Vagina (tissue), 2 donors: Measurements from ENCODE around the gene ATXN1L. TPM values are rescaled to one million over a fixed set of nuclear protein-coding genes. Genes with fewer than 3 reads are reported as not detected.
"Not testable (repeated sequence)": the region's sequence is repeated elsewhere in the genome, so short reads cannot be mapped to it uniquely, and the experiment has no call there.

ENCODE experiments used
- DNase-seq, 2 donors: peaks; one replicate each; pipeline ENCODE4 v3.0.0-alpha.2; 2017; ENCODE audit errors: extremely low spot score in 2 of 2
- H3K27ac ChIP-seq: fragments of 200-600 bp; sonication (generic); one replicate; pipeline ENCODE4 v1.5.1; 2019
- H3K27me3 ChIP-seq: fragments of 200-600 bp; sonication (generic); one replicate; pipeline ENCODE4 v1.5.1; 2019
- H3K36me3 ChIP-seq, 2 donors: fragments of 200-600 bp; sonication (generic); one replicate each; pipeline ENCODE4 v1.5.1; 2017 to 2019
- H3K4me1 ChIP-seq: fragments of 200-600 bp; sonication (generic); one replicate; pipeline ENCODE4 v1.5.1; 2019
- H3K4me3 ChIP-seq, 2 donors: fragments of 200-600 bp; sonication (generic); 1 replicate in 1 of 2; 2 replicates in 1 of 2; pipeline ENCODE4 v1.5.1; 2016 to 2019
- H3K9me3 ChIP-seq: fragments of 200-600 bp; sonication (generic); one replicate; pipeline ENCODE4 v1.5.1; 2019
- POLR2A ChIP-seq, 2 donors: fragments of 450-650 bp; IDR thresholded peaks; one replicate each; pipeline ENCODE4 v1.6.1; 2017; ENCODE audit warnings: antibody characterized with exemption in 2 of 2, mild to moderate bottlenecking in 2 of 2, moderate library complexity in 2 of 2
- POLR2AphosphoS5 ChIP-seq, 2 donors: sonication (generic); formaldehyde crosslinking; IDR thresholded peaks; one replicate each; pipeline ENCODE4 v1.9.0; 2017; ENCODE audit warnings: antibody characterized with exemption in 2 of 2, mild to moderate bottlenecking in 2 of 2, low read depth in 1 of 2; ENCODE audit not compliant: insufficient read depth in 1 of 2
- intact Hi-C: fragments of 100-400 bp; cut with DNase I; formaldehyde crosslinking; loops from one replicate; pipeline ENCODE4 v1.15.1; 2023
- total RNA-seq: library from RNA; depleted of rRNA; stranded (reverse); fragments of >200 nt; gene quantifications from one replicate; pipeline ENCODE4 v1.2.3, GENCODE V29; 2016
- TF ChIP-seq, protein P1 (sequence below), 3 experiments: fragments of 450-650 bp in 2 of 3; fragments of 200-600 bp in 1 of 3; sonication (generic) in 1 of 3; IDR thresholded peaks; one replicate each; pipeline ENCODE4 v1.5.1; 2017 to 2019; ENCODE audit warnings: antibody characterized with exemption in 3 of 3, mild to moderate bottlenecking in 2 of 3, moderate library complexity in 2 of 3

ATXN1L gene
- total RNA-seq, 1 donor from 2014 or later: 15.0 TPM

DNA sequence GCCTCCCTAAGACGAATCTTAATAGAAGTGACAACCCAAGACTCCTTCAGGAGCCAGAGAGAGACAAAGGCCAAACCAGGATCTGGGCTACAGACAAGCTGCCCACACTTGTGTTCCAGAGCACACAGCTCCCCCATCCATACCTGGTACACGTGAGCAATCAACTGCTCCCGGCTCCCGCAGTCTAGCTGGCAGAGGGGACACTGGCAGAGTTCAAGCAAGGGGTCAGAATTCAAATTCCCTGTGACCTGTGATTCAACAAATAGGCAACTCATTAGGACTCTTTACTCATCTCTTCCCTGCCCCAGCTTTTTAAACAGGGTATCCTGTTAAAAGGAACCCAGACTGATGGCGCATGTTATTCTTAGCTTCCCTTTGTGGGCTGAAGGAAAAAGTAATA, 18.2 kb downstream of the ATXN1L start:
- intact Hi-C loops: no loop called here
- Histone ChIP-seq H3K27ac (no peak overlapping the region), H3K9me3 (no peaks in the 10 kb centered on the region), H3K27me3 (no peaks in the 10 kb centered on the region), H3K4me3 (no peak overlapping the region), H3K4me1 (no peaks in the 10 kb centered on the region), H3K36me3 (peaks cover 0 to 70% of the 10 kb centered on the region in 2 donors)
- no peak for DNase-seq
- TF ChIP-seq POLR2AphosphoS5 (IDR thresholded peaks at IDR 0.05; ENCODE audit: insufficient read depth in 1 of 2, low read depth in 1 of 2): no peak
- TF ChIP-seq, protein P1, sequence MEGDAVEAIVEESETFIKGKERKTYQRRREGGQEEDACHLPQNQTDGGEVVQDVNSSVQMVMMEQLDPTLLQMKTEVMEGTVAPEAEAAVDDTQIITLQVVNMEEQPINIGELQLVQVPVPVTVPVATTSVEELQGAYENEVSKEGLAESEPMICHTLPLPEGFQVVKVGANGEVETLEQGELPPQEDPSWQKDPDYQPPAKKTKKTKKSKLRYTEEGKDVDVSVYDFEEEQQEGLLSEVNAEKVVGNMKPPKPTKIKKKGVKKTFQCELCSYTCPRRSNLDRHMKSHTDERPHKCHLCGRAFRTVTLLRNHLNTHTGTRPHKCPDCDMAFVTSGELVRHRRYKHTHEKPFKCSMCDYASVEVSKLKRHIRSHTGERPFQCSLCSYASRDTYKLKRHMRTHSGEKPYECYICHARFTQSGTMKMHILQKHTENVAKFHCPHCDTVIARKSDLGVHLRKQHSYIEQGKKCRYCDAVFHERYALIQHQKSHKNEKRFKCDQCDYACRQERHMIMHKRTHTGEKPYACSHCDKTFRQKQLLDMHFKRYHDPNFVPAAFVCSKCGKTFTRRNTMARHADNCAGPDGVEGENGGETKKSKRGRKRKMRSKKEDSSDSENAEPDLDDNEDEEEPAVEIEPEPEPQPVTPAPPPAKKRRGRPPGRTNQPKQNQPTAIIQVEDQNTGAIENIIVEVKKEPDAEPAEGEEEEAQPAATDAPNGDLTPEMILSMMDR (IDR thresholded peaks at IDR 0.05): no peak
- TF ChIP-seq POLR2A (IDR thresholded peaks at IDR 0.05): no peak

DNA sequence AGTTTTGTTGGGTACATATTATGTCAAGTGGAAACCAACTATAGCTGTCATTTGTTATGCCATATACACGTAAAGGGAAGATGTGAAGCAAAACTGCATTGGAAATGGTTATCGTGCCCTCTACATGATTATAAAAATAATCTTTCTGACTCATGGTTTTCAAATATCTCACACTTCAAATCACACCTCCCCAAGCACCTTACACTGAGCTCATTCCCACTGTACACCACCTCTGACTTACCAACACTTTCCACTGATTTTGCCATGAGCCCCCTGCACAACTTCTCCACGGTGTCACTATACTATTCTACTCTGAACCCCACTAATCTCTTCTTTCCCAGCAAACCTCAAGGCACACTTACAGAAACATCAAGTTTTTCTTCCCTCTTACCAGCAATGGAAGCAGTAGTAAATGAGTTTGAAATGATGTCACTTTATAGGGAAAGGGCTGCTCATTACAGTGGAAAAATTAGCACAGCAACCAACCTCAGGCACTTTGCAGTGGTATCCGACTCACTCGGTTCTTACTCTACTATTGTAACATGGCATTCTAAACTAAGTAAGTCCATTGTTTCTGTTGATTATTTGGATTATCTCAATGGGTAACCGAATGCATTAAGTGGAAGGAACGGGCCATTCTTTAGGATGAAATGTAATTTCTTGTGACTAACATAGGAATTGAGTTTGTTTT, 19.5 kb downstream of the ATXN1L start:
- no peak for TF ChIP-seq POLR2AphosphoS5 (IDR thresholded peaks at IDR 0.05; ENCODE audit: insufficient read depth in 1 of 2, low read depth in 1 of 2)
- TF ChIP-seq, protein P1 (IDR thresholded peaks at IDR 0.05): no peak
- TF ChIP-seq POLR2A (IDR thresholded peaks at IDR 0.05): no peak

DNA sequence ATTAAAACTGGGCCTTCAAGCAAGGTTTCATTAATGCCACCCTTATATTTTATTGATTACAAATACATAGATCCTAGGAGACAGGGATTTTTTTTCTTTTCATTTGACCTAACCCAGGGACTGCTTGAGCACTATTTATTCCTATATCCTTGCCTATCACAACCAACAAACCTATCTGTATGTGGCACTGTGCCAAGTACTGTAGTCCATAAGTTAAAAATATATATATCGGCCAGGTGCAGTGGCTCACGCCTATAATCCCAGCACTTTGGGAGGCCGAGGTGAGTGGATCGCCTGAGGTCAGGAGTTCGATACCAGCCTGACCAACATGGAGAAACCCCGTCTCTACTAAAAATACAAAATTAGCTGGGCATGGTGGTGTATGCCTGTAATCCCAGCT, 21.4 kb downstream of the ATXN1L start:
- DNase-seq, H3K4me3 ChIP-seq, H3K27ac ChIP-seq, intact Hi-C loops, H3K9me3 ChIP-seq, H3K4me1 ChIP-seq, H3K27me3 ChIP-seq: not testable (repeated sequence)
- peaks cover 0 to 48% of the 10 kb centered on the region in 2 donors for H3K36me3 ChIP-seq

More for the DNA sequence above, 19.5 kb downstream of the ATXN1L start:
- no peak for DNase-seq
- H3K36me3 ChIP-seq: peaks cover 0 to 61% of the 10 kb centered on the region in 2 donors
- no peaks in the 10 kb centered on the region for H3K9me3 ChIP-seq
- no peaks in the 10 kb centered on the region for H3K4me1 ChIP-seq
- intact Hi-C loops: no loop called here
- no peaks in the 10 kb centered on the region for H3K27me3 ChIP-seq
- H3K27ac ChIP-seq: no peak overlapping the region
- H3K4me3 ChIP-seq: no peak overlapping the region

DNA sequence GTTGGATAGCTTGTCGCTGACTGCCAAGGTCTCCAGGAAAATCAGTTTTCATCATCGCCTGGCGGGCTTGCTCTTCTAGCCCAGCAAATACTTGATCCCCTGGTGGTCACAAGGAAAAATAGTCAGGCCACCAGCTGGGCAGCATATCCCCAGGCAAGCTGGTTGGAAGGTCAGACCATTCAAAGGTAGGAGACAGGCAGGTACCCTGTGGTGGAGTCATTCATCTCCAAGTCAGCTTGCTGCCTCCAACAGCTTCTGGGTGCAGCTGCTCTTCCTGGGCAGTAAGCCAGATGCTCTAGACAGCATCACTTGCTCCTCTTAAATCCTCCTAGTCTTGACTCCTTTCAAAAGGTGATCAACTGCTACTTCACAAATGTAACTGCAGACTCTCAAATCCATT, 22.2 kb downstream of the ATXN1L start:
- DNase-seq: no peak
- Histone ChIP-seq H3K4me1 (no peaks in the 10 kb centered on the region), H3K36me3 (peaks cover 0 to 42% of the 10 kb centered on the region in 2 donors), H3K4me3 (no peak overlapping the region), H3K9me3 (no peaks in the 10 kb centered on the region), H3K27ac (no peak overlapping the region), H3K27me3 (no peaks in the 10 kb centered on the region)
- intact Hi-C loops: no loop called here
- TF ChIP-seq POLR2A (IDR thresholded peaks at IDR 0.05) (no peak), POLR2AphosphoS5 (IDR thresholded peaks at IDR 0.05; ENCODE audit: insufficient read depth in 1 of 2, low read depth in 1 of 2) (no peak)
- TF ChIP-seq, protein P1 (IDR thresholded peaks at IDR 0.05): no peak

DNA sequence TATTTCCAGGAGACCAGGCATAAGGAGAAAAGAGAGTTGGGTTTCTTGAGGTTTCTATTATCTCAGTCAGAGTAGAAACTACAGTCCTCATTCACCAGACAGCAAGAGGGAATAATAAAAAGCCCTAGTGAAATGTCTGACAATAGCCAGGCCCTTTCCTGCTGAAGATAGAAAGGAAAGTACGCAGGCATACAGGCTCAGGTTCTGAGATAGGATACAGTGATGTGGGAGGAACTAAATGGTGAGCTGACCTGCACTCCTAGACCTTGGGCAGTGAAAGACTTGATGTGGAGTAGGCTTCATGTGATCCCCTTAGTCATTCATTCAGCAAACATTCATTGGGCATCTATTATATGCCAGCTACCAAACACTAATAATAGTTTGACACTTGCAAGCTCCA, 23.3 kb downstream of the ATXN1L start:
- Histone ChIP-seq H3K27ac (no peak overlapping the region), H3K4me1 (no peaks in the 10 kb centered on the region), H3K4me3 (no peak overlapping the region), H3K36me3 (peaks cover 0 to 35% of the 10 kb centered on the region in 2 donors), H3K9me3 (no peaks in the 10 kb centered on the region), H3K27me3 (no peaks in the 10 kb centered on the region)
- TF ChIP-seq, protein P1 (IDR thresholded peaks at IDR 0.05): no peak
- TF ChIP-seq POLR2A (IDR thresholded peaks at IDR 0.05): no peak
- no peak for TF ChIP-seq POLR2AphosphoS5 (IDR thresholded peaks at IDR 0.05; ENCODE audit: insufficient read depth in 1 of 2, low read depth in 1 of 2)
- intact Hi-C loops: no loop called here
- no peak for DNase-seq
